ENCODE data around the gene PCDHGA6.

DNA sequence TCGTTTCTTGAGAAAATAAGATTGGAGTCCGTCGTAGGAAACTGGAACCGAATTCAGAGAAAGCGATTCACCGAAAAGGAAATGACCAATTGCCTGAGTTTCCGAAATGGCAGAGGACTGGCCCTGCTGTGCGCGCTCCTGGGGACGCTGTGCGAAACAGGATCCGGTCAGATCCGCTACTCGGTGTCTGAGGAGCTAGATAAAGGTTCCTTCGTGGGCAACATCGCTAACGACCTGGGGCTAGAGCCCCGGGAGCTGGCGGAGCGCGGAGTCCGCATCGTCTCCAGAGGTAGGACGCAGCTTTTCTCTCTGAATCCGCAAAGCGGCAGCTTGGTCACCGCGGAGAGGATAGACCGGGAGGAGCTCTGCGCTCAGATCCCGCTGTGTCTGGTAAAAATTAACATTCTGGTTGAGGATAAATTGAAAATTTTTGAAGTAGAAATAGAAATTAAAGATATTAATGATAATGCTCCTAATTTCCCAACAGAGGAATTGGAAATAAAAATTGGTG is 29.7 kb upstream of the PCDHGA6 start:
- TF ChIP-seq, protein P1, sequence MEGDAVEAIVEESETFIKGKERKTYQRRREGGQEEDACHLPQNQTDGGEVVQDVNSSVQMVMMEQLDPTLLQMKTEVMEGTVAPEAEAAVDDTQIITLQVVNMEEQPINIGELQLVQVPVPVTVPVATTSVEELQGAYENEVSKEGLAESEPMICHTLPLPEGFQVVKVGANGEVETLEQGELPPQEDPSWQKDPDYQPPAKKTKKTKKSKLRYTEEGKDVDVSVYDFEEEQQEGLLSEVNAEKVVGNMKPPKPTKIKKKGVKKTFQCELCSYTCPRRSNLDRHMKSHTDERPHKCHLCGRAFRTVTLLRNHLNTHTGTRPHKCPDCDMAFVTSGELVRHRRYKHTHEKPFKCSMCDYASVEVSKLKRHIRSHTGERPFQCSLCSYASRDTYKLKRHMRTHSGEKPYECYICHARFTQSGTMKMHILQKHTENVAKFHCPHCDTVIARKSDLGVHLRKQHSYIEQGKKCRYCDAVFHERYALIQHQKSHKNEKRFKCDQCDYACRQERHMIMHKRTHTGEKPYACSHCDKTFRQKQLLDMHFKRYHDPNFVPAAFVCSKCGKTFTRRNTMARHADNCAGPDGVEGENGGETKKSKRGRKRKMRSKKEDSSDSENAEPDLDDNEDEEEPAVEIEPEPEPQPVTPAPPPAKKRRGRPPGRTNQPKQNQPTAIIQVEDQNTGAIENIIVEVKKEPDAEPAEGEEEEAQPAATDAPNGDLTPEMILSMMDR (IDR thresholded peaks at IDR 0.05; ENCODE audit: control extremely low read depth in 1 of 3, insufficient read depth in 1 of 3, low read depth in 1 of 3, low read length in 3 of 3) = no peak
- no peak for TF ChIP-seq HDAC6 (IDR thresholded peaks at IDR 0.05; ENCODE audit: low read depth, low read length)
- TF ChIP-seq NRF1 (IDR thresholded peaks at IDR 0.05; ENCODE audit: low read depth, low read length) = no peak
- TF ChIP-seq BCL11A (IDR thresholded peaks at IDR 0.05; ENCODE audit: low read depth in 2 of 2, low read length in 2 of 2) = no peak
- no peak for TF ChIP-seq JUN (IDR thresholded peaks at IDR 0.05; ENCODE audit: low read depth, low read length)
- TF ChIP-seq, protein P2, sequence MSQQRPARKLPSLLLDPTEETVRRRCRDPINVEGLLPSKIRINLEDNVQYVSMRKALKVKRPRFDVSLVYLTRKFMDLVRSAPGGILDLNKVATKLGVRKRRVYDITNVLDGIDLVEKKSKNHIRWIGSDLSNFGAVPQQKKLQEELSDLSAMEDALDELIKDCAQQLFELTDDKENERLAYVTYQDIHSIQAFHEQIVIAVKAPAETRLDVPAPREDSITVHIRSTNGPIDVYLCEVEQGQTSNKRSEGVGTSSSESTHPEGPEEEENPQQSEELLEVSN (IDR thresholded peaks at IDR 0.05) = no peak
- TF ChIP-seq, protein P3, sequence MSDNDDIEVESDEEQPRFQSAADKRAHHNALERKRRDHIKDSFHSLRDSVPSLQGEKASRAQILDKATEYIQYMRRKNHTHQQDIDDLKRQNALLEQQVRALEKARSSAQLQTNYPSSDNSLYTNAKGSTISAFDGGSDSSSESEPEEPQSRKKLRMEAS (IDR thresholded peaks at IDR 0.05) = no peak
- TF ChIP-seq SIN3A (conservative IDR thresholded peaks at IDR 0.05 in 1 of 2, IDR thresholded peaks at IDR 0.05 in 1 of 2; ENCODE audit: low read depth in 1 of 2, low read length in 2 of 2) = no peak
- TF ChIP-seq HDAC2 (IDR thresholded peaks at IDR 0.05; ENCODE audit: borderline replicate concordance in 1 of 2, low read depth in 2 of 2, low read length in 2 of 2) = no peak
- TF ChIP-seq POLR2AphosphoS5 (IDR thresholded peaks at IDR 0.05; ENCODE audit: low read depth, low read length) = no peak
- TF ChIP-seq POLR2A (IDR thresholded peaks at IDR 0.05; ENCODE audit: control extremely low read depth in 1 of 2, low read depth in 2 of 2, low read length in 2 of 2) = no peak
- TF ChIP-seq CHD2 (IDR thresholded peaks at IDR 0.05; ENCODE audit: low read length) = no peak
- no peak for TF ChIP-seq TAF1 (IDR thresholded peaks at IDR 0.05; ENCODE audit: low read depth, low read length)

Data from H1 (cell line).